Measurements from ENCODE around the gene ACTN4.

Gene ACTN4

GRCh38 chr19:38697641-38698071 is 50.2 kb downstream of the ACTN4 start:
- DNase-seq: no peak

- DNase-seq: no peak
Measured at GRCh38 chr19:38698225-38699026, 51.0 kb downstream of the ACTN4 start.

DNA sequence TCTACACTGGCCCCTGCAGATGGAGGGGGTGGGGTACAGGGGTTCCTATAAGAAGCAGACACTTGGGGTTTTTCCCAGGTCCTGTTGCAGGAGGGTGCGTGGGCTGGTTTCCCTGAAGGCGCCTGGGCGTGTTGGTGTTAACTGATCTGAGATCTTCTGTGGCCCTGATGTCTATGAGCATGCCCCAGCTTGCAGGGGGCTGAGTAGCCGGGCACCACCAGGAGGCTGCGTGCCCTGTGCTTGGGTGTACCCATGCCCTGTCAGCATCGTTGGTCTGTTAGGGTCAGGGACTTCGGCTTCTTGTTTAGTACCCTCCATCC is 51.5 kb downstream of the ACTN4 start:
- DNase-seq: no peak

DNA sequence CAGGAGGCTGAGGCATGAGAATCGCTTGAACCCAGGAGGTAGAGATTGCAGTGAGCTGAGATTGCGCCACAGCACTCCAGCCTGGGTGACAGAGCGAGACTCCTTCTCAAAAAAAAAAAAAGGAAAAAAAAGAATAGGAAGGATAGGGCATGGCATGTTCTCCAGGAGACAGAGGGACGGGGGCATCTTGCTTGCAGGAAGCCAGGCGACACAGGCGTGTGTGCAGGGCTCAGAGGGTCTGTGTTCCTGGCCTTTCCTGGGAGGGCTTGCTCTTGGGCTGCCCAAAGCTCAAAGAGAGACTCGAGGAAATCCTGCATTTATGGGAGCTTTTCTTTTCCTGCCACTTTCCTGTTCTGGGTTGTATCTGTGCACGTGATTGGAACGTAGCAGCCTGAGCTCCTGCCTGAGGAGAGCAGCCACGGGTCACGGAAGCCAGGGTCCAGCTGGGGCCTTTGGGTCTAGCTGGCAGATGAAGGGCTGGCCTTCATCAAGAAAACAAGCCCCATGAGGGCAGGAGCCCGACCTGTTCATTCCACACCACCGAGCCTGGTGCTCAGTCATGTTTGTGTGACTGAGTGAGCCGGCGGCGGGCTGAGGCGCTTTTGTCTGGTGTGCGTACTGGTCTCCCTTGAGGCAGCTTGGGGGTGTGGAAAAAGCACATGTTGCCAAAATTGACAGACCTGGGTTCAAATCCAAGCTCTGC is 52.3 kb downstream of the ACTN4 start:
- no peak for DNase-seq

DNA sequence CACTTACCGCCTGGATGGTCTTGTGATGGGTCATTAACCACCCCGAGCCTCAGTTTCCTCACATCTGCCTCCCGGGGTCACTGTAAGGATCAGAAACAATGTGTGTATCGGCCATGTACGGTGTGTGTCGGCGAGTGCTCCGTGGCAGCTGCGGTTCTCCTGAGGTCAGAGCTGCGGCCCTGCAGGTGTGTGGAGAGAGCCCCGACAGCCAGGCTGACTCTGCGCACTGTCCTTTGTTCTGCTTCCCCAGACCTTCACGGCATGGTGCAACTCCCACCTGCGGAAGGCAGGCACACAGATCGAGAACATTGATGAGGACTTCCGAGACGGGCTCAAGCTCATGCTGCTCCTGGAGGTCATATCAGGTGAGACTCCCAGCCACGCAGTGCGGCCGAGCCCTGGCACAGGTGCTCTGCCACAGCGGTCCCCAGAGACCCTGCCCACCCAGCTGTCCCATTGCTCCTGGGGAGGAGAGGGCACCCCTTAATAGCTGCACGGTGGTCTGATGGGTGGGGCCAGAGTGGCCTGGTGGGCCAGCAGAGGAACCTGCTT is 53.0 kb downstream of the ACTN4 start:
- DNase-seq: no peak

GRCh38 chr19:38700902-38701454 is 53.5 kb downstream of the ACTN4 start:
- no peak for DNase-seq

DNA sequence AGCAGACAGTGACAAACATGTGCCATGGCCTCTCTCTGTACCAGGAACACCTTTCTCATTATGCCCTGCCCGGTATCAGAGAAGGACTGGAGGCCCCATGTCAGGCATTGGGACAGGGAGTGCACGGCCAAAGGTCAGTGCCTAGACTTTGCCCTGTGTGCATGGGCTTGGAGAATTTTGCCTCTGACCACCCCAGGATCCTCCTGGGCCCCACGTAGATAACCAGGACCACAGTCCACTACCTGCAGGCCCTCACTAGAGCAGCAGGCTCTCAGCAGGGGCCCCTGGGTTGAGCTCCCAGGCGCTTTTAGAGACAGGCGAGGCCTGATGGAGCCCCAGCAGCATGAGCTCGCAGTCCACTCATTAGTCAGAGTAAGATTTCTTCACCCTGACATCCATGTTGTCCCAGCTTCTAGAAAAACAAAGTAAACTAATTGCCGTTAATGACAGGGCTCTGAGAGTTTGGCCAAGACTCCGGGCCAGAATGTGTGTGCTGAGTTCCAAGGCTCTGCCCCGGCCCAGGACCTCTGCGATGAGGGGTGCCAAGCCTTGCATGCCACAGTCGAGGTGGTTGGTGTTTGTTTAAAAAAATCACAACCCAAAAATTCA is 54.1 kb downstream of the ACTN4 start:
- DNase-seq: no peak

- no peak for DNase-seq
Measured at GRCh38 chr19:38702278-38702677, 54.8 kb downstream of the ACTN4 start.

- DNase-seq: no peak
Measured at GRCh38 chr19:38703509-38703908, 56.1 kb downstream of the ACTN4 start.

GRCh38 chr19:38704488-38705026 is 57.1 kb downstream of the ACTN4 start:
- DNase-seq: no peak

DNA sequence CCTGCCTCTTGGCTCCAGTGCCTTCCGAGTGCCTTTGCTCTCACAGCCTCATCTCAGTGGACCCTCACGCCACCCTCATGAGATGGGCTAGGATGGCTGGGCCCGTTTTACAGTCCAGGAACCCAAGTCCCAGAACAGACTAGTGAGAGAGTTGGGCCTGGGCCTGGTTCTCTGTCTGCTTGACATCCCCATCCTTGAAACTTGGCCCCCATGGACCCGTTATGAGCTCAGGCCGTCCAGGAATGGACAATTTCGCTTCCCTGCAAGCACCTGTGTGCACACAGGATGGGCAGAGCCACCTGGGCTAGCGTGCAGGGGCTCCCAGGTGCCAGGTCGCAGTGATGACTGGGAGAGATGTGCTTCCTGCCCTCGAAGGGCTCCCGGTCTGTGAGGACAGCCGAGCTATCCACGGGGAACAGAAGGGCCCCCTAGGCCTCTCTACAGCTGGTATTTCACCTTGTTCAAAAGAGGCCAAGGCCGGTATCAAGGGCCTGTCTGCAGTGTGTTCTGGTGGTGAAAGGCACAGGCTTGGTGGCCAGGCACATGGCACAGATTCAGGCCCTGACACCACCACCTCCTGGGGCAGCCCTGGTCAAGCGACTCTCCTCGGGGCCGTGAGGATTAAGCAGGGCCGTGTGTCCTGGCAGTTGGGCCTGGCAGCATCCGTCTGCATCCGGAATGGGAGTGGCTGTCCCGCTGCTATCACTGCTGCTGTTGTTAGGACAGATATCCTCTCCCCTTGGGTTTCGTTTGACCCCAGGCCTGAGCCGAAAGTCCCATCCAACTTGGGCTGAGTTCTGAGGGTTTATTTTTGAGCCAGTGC is 58.0 kb downstream of the ACTN4 start:
- no peak for DNase-seq

GRCh38 chr19:38706792-38707511 is 59.5 kb downstream of the ACTN4 start:
- no peak for DNase-seq

DNA sequence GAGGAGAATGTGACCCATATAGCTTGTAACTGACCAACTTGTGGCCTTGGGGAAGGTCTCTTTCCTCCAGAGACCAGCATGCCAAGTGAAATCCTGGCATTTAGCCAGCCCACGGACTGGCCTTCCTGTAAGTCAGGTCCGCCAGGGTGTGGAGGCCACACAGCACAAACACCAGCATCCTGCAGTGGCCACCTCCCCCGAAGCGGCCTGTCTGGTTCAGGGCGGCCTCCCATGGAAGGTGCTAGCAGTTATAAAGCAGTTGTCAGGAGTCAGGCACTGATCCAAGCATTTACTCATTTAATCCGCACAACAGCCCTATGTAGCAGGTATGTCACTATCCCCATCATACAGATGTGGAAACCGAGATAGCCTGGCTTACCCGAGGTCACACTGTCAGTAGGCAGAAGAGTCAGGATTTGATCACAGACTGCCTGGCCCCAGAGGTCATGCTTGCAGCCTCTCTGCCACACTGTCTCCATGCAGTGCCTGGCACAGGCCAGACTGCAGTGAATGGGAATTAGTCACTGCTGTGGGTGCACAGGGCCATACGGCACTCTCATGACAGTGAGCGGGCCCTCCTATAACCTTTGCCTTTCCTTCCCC is 60.2 kb downstream of the ACTN4 start:
- no peak for DNase-seq

DNA sequence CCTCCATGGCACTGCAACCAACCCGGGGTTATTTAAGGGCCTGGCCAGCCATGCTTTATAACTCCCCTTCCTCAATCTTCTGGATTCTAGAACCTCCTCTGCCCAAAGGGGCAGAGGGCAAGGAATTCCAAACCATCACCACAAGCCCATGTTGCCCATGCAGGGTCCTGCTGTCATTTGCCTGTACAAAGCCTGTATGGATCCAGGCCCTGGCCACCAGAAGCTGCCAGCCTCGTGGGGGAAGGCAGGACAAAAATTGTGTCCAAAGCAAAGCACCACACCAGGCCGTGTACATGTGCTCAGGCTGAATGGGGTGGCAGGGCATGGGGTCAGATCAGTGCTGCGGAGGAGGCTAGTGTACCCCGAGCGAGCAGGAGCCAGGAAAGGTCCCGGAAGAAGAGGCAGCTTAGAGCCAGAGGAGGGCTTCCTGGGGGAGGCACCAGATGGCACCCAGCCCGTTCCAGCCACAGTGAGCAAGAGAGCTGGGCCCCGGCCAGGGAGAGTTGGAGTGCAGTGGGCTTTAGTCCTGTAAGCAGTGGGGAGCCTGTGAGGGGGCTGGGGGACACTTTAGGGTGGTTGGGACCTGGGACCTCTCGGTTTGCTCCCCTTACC is 61.1 kb downstream of the ACTN4 start:
- DNase-seq: no peak

GRCh38 chr19:38709119-38709518 is 61.7 kb downstream of the ACTN4 start:
- DNase-seq: no peak

DNA sequence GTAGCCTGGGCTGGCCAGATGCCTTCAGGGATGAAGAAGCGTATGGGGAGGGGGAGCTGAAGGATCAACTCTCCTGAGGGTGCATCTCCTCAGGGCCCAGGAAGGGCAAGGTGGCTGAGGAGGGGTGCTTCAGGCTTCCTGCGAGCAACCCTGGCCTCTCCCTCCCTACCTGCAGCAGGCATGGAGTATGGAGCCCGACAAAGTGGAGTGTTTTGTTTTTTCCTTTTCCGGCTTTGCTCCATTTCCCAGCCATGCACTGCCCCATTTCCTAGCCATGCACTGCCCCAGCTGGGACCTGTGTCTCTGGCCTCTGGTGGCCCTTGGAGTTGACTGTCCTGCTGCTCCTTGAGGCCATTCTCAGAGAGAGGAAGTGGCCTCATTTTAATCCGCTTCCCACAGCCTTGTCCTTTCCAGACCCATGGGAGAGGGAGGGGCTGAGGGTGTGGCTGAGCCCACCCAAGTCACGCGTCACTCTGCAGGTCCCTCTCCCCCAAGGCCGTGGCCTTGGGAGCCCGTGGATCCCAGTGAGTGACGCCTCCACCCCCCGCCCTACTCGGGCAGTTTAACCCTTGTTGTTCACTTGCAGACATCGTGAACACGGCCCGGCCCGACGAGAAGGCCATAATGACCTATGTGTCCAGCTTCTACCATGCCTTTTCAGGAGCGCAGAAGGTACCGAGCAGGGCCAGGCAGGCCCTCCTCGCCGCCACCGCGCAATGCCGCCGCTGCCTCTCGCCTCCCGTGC is 62.4 kb downstream of the ACTN4 start:
- no peak for DNase-seq

- DNase-seq: no peak
Measured at GRCh38 chr19:38710416-38710702, 62.9 kb downstream of the ACTN4 start.

GRCh38 chr19:38710928-38711725 is 63.7 kb downstream of the ACTN4 start:
- no peak for DNase-seq

DNA sequence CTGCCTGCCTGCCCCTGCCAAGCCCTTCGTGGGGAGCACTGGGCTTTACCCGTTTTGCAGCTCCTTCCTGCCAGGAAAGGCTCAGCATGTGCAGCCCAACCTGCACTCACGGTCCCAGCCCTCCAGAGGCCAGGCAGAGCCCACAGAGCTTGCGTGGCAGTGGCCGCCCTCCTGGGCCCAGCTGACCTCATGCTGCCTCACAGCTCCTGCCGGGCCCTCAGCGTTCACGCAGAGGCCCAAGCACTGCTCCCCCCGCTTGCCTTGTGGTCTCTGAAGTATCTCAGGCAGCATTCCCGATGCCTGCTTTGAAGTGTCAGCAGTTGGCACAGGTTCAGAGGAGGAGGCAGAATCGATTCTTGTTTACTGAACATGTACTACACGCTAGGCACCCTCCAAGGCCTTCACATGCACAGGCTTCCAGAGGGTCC is 64.3 kb downstream of the ACTN4 start:
- DNase-seq: no peak
